ENCODE results near the gene RCOR3.
"Not testable (repeated sequence)": the region's sequence is repeated elsewhere in the genome, so short reads cannot be mapped to it uniquely, and the experiment has no call there.

RCOR3 gene

DNA sequence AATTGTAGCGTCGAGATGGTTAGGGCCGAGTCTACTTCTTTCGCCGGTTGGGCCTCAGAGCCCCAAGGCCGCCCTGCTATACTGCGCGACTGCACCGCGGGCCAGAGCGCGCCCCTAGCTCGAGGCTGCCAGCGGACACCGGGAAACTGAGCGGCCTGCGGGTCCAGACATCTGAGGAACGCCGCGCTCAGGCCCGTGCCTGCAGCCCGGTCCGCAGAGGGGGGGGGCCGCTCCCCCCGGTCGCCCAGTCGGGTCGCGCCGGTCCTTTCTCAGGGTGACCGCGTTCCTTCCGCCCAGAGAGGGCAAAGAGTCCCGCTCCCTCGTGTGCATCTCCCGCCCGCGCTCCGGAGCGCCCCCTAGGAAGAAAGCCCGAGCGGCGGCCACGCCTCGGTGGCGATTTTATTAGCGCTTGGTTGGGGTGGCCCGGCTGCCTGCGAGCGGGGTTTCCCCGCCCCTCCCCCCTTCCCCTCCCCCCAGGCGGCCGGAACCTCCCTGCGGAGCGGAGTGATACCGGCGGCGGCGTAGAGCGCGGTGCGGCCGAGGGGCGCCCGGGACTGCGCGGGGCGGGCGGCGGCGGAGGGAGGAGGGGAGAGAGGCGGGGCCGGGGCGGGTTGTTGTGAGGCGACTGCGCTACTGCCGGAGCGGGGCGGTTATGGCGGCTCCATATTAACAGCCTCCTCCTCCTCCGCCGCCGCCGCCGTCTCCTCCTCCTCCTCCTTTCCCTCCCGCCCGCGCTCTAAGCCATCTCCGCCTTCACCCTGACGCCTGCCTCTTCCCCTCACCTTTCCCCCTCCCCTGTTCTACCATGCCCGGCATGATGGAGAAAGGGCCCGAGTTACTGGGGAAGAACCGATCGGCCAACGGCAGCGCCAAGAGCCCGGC lies at the start of gene RCOR3:
TSS of gene RCOR3 (plus strand) at position 611 of the 882 bp plus-strand sequence. CDS start at position 806, 195 bp downstream.
- peak; percentile 91 for DNase-seq (ENCODE audit: low read depth)

DNA sequence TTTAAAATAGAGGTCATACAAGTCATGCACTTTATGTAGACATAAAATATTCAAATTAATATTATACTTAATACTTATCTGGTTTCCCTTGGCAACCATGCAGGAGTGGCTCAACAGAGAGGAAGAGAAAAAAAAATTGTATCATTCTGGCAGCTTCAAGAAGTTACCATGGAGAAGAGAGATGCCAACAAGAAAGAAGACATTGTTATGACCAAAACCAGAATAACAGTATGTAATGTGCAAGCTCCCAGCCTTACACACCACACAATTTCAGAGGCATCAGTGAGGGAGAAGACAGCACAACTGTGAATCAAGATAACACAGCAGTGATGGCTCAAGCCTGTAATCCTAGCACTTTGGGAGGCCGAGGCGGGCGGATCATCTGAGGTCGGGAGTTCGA lies 49.1 kb upstream of the RCOR3 start:
- DNase-seq (ENCODE audit: low read depth) = no peak

DNA sequence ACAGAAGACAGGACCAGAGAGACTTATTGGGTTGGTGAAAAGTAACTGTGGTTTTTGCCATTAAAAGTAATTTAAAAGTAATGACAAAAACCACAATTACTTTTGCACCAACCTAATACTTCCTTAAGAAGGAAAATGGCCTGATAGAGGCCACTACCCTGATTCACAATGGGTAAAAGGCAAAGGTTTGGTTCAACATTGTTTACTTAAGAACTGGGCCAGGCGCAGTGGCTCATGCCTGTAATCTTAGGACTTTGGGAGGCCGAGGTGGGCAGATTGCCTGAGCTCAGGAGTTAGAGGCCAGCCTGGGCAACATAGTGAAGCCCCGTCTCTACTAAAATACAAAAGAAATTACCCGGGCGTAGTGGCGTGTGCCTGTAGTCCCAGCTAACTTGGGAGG lies 48.2 kb upstream of the RCOR3 start:
- DNase-seq (ENCODE audit: low read depth) = no peak

DNA sequence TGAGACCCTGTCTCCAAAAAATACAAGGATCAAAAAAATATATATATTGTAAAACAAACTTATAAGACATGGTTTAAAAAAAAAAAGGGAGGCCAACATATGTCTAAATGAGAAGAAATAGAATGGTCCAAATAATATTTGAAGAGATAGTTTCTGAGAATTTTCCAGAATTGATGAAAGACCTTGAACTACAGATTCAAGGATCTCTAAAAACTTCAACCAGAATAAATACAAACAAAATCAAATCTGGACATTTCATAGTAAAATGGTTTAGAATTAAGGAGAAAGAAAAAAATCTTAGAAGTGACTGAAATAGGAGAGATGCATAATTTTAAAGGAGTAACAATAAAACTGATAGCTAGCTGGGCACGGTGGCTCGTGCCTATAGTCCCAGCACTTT lies 45.5 kb upstream of the RCOR3 start:
- DNase-seq (ENCODE audit: low read depth) = no peak

DNA sequence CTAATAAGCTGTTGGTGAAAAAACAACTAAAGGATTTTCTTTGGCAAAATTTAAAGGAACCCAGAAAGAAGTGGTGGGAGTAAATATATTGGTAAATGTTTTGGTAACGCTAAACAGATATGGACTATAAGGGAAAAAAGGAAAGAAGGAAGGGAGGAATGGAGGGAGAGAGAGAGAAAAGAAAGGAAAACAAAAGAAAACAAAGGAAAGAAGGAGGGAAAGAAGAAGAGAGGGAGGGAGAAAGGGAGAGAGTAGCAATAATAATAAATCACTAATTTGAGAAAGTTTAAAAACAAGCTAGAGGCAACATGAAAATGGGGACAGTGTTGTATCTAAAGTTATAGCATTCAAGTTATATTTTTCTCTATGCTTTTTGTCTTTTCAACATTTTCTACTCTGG lies 43.6 kb upstream of the RCOR3 start:
- no peak for DNase-seq (ENCODE audit: low read depth)

DNA sequence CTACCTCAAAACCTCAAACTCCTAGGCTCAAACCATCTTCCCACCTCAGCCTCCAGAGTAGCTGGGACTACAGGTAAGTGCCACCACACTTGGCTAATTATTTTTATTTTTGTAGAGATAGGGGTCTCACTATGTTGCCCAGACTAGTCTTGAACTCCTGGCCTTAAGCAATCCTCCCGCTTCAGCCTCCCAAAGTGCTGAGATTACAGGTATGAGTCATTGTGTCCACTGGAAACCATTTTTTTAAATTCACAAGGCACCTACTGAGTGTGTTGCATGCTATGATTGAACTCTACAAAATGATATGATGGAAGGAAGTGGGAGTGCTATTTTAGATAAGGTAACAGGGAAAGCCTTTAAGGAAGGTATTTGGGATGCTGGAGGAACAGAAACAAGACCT lies 41.8 kb upstream of the RCOR3 start:
- DNase-seq (ENCODE audit: low read depth) = no peak

DNA sequence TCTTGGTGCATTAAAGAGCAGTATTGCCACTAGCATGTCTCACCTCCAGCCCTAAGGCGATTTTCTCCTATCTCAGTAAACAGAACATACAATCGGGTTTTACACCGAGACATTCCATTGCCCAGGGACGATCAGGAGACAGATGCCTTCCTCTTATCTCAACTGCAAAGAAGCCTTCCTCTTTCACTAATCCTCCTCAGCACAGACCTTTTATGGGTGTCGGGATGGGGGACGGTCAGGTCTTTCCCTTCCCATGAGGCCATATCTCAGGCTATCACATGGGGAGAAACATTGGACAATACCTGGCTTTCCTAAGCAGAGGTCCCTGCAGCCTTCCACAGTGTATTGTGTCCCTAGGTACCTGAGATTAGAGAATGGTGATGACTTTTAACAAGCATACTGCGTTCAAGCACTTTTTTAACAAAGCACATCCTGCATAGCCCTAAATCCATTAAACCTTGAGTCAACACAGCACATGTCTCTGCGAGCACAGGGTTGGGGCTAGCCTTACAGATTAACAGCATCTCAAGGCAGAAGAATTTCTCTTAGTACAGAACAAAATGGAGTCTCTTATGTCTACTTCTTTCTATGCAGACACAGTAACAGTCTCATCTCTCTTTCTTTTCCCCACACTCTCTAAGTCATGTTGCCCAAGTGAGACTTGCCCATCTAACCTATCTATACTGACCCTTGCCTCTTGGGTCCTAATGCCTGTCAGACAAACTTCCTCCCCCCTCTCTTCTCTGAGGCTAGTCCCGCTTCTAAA lies 36.5 kb upstream of the RCOR3 start:
- not testable (repeated sequence) for DNase-seq (ENCODE audit: low read depth)

DNA sequence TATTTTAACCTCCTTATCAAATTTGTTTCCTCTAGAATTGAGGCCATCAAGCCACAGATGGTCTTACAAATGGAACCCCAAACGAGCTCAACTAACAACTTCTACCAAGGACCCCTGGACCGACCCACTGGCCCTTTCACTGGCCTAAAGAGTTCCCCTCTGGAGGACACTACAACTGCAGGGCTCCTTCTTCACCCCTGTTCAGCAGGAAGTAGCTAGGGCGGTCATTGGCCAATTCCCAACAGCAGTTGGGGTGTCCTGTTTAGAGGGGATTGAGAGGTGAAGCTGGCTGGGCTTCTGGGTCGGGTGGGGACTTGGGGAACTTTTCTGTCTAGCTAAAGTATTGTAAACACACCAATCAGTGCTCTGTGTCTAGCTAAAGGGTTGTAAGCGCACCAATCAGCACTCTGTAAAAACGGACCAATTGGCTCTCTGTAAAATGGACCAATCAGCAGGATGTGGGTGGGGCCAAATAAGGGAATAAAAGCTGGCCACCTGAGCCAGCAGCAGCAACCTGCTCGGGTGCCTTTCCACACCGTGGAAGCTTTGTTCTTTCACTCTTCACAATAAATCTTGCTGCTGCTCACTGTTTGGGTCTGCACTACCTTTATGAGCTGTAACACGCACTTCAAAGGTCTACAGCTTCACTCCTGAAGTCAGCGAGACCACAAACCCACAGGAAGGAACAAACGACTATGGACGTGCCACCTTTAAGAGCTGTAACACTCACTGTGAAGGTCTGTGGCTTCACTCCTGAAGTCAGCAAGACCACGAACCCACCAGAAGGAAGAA lies 30.4 kb upstream of the RCOR3 start:
- not testable (repeated sequence) for DNase-seq (ENCODE audit: low read depth)

DNA sequence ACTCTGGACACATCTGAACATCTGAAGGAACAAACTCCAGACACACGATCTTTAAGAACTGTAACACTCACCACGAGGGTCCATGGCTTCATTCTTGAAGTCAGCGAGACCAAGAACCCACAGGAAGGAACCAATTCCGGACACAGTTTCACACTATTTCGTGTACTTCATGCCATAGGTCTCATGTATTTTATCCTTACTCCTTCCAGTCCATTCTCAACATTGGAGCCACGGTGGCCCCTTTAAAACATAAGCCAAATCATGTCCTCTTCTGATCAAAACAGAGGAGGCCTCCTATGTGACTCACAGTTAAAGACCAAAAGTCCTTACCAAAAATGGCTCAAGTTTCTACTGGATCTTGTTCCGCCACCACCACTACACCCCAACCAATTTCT lies 29.8 kb upstream of the RCOR3 start:
- no peak for DNase-seq (ENCODE audit: low read depth)

DNA sequence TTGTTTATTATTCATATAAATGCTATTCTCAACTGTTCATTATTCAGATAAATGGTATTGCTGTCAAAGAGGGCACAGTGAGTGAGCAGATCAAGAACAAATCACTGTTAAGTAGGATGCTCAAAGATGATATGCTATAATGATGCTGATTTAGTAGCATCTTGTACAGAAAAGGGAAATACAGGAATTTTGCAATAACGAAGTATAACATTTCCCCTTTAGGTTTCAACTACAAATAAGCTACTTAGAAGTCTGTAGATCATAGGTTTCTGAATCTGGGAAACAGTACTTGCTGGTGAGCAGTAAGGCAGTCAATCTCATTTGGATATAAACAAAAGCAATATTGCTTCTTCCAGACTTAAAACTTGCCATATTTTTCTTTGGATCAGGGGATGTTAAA lies 27.3 kb upstream of the RCOR3 start:
- no peak for DNase-seq (ENCODE audit: low read depth)

DNA sequence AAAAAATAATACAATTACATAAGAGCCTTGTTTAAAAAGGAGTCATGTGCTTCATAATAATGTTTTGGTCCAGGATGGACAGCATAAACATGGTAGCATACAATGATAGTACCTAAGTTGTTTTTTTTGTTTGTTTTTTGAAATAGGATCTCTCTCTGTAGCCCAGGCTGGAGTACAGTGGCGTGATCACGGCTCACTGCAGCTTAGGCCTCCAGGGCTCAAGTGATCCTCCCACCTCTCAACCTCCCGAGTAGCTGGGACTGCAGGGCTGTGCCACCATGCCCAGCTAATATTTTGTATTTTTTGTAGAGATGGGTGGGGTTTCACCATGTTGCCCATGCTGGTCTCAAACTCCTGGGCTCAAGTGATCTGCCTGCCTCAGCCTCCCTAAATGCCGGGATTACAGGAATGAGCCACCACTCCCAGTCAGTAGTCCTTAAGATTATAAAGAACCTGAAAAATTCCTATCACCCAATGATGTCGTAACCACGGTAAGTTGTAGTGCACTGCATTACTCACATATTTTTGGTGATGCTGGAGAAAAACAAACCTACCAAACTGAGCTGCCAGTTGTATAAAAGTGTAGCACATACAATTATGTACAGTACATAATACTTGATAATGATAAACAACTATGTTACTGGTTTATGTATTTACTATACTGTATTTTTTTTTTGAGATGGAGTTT lies 22.4 kb upstream of the RCOR3 start:
- no peak for DNase-seq (ENCODE audit: low read depth)

DNA sequence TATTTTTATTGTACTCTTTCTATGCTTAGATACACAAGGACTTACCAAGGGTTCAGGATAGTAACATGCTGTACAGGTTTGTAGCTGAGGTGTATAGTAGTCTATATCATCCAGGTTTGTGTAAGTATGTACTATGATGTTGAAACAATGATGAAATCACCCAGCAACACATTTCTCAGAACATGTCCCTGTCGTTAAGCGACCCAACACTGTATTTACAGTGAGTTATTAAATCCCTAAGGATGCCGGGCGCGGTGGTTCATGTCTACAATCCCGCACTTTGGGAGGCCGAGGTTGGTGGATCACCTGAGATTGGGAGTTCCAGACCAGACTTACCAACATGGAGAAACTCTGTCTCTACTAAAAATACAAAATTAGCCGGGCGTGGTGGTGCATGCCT lies 21.6 kb upstream of the RCOR3 start:
- no peak for DNase-seq (ENCODE audit: low read depth)

DNA sequence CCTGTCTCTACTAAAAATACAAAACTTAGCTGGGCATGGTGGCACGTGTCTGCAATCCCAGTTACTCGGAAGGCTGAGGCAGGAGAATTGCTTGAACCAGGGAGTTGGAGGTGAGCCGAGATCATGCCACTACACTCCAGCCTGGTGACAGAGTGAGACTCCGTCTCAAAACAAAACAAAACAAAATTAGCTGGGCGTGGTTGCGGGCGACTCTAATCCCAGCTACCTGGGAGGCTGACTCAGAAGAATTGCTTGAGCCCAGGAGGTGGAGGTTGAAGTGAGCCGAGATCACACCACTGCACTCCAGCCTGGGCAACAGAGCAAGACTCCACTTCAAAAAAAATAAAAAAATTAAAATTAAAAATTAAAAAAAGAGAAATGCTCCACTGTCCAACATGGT lies 18.6 kb upstream of the RCOR3 start:
- not testable (repeated sequence) for DNase-seq (ENCODE audit: low read depth)

DNA sequence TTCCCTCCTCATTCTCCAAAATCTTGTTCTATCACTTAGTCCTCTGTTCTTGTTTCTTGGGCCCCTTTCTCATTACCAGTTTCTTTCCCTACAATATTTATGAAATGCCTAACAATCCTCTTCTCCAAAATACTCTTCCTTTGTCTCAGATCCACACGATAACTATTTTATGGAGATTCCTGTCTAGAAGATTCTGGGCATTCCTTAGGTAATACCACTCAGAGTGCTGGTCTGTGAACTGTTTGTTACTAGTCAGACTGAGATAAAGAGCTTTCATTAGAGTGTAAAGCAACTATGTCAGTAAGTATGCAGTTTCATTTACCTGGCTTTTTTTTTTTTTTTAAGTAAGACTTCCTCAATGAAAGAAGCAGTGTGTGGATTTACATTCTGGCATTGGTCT lies 18.1 kb upstream of the RCOR3 start:
- DNase-seq (ENCODE audit: low read depth) = no peak

DNA sequence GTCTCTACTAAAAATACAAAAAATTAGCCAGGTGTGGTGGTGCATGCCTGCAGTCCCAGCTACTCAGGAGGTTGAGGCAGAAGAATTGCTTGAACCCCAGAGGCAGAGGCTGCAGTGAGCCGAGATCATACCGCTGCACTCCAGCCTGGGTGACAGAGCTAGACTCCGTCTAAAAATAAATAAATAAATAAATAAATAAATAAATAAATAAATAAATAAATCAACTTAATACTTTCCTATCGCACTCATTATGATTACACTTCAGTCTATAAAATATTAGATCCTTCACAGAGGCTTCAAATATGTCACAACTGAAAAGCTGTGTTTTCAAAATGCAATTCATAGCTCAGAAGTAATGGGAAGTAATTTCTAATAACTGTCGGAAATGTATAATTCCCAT lies 15.5 kb upstream of the RCOR3 start:
- DNase-seq (ENCODE audit: low read depth) = not testable (repeated sequence)

DNA sequence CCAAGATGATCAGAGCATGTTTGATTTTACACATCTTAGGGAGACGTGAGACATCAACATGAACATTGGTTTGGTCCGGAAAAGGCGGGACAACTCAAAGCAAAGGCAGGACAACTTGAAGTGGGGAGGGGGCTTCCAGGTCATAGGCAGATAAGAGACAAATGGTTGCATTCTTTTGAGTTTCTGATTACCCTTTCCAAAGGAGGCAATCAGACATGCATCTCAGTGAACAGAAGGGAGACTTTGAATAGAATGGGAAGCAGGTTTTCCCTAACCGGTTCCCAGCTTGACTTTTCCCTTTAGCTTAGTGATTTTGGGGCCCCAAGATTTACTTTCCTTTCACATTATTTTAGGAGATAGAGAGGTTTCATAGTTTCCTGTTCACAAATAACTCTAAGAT lies 12.6 kb upstream of the RCOR3 start:
- not testable (repeated sequence) for DNase-seq (ENCODE audit: low read depth)

DNA sequence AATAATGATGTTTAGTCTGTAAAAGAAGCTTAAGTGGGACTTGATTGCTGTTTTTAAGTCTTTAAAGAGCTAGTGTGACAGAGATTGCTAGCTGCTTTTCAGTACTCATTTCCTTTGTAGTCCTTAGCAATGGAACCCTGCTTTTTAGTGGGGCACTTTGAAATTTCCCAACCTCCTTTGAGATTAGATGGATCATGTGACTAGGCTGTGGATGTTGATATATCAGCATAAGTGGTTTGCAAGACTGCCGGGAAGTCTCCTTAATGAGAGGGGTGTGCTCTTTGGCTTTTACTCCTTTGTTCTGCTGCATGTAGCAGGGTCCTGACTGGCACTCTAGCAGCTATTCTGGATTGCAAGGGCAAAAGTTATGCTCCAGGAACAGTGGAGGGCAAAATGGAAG lies 11.2 kb upstream of the RCOR3 start:
- DNase-seq (ENCODE audit: low read depth) = no peak

DNA sequence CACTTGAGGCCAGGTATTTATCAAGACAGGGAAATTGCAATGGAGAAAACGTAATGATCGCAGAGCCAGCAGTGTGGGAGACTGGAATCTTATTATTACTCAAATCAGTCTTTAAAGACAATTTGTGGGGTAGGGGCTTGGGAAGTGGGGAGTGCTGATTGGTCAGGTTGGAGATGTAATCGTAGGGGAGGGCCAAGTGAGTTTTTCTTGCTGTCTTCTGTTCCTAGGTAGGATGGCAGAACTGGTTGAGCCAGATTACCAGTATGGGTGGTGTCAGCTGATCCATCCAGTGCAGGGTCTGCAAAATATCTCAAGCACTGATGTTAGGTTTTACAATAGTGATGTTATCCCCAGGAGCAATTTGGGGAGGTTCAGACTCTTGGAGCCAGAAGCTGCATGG lies 9.6 kb upstream of the RCOR3 start:
- DNase-seq (ENCODE audit: low read depth) = not testable (repeated sequence)

DNA sequence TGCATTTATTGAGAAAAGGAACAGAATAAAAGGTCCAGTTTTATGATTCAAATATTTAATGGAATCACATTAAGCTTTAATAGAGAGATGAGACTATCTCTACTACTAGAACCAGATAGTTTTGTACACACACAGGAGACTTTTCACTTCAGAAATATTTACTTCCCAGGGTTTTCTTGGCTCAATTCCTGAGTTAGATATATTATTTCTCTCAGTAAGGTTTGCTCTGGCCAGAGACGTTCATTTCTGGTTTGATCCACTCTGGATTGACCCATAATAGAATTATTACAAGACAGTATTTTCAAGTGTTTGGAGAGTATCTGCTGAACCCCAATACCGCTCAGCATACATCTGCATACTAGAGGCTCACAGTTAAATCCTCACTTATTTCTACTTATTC lies 1.3 kb upstream of the RCOR3 start:
- no peak for DNase-seq (ENCODE audit: low read depth)

DNA sequence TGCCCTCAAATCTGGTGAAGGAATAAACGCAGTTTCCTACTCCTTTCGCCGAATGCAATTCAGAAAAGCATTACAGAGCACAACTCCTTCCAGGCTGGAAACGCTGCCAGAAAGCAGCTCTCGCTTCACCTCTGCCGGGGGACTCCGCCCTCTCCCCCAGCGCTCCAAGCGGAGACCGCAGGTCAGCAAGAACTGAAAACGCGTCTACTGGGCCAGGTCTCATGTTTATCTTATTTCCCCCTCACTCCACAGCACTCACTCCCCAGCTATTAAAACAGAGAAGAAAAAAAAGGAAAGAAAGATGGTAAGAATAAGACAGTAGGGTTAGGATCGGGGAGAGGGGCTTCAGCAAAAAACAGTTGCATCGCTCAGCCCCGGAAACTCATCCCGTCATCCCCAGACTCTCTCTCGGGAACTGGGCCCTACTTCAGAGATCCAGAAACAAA lies 833 bp upstream of the RCOR3 start:
- DNase-seq (ENCODE audit: low read depth) = peak; percentile 43

DNA sequence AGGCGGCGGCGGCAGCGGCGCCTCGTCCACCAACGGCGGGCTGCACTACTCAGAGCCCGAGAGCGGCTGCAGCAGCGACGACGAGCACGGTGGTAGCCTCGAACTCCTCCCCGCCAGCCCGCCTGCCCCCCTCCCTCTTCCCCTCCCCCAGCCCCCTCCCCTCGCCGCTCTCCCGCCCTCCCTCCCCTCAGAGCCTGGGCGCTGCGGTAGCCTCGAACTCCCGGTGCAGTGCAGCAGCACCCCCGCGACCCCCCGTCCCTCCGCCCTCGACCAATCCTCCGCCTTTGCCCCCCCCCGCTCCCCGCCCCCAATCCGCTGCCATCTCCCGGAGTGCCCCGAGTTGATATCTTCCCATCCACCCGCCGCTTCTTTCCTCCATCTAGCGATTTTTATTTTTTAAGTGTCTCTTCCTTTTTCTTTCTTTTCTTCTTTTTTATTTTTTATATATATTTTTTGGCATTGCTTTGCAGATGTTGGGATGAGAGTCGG lies 516 bp downstream of the RCOR3 start:
- peak; percentile 45 for DNase-seq (ENCODE audit: low read depth)
